Panc1 (cell line): Measurements from ENCODE around the gene ACOT13. TPM values are rescaled to one million over a fixed set of nuclear protein-coding genes. Genes with fewer than 3 reads are reported as not detected.

Experiments used
- ATAC-seq: fragments of 200-7000 bp; cut with Tn5 transposase; 2 replicates; pipeline ENCODE4 v1.9.1; 2020; ENCODE audit warnings: mild to moderate bottlenecking, moderate library complexity
- BruUV-seq: library from RNA; stranded (reverse); fragments of 400-500 nt; replicated peaks from 2 replicates; lab custom pipeline; 2021; lab: Mats Ljungman, UMichigan
- CTCF ChIA-PET: fragments of 300-600 bp; sonication (Branson Sonifier 250); formaldehyde crosslinking; loops from one replicate; lab custom pipeline; 2022; ENCODE audit warnings: antibody characterized with exemption; lab: Charles Lee
- POLR2A ChIA-PET: fragments of 300-600 bp; sonication (Branson Sonifier 250); formaldehyde crosslinking; loops from one replicate; lab custom pipeline; 2022; ENCODE audit warnings: antibody characterized with exemption; lab: Charles Lee
- DNase-seq: peaks from one replicate; pipeline ENCODE4 v3.0.0-alpha.2; 2010; ENCODE audit warnings: low read depth, low spot score
- H3K27ac ChIP-seq: 2 replicates; pipeline ENCODE4 v1.5.1; 2011; ENCODE audit warnings: mild to moderate bottlenecking, low read length, inconsistent platforms
- H3K27me3 ChIP-seq: fragments of 200-500 bp; sonication (Bioruptor generic); 2 replicates; pipeline ENCODE4 v1.6.0; 2014; ENCODE audit warnings: low read length, inconsistent platforms; ENCODE audit not compliant: control insufficient read depth, insufficient read depth
- H3K36me3 ChIP-seq: fragments of 200-500 bp; sonication (Bioruptor generic); 2 replicates; pipeline ENCODE4 v1.5.1; 2014; ENCODE audit warnings: inconsistent platforms, mild to moderate bottlenecking, low read length, moderate library complexity; ENCODE audit not compliant: control insufficient read depth, insufficient read depth
- H3K4me1 ChIP-seq: 2 replicates; pipeline ENCODE4 v1.5.1; 2011; ENCODE audit warnings: inconsistent platforms, mild to moderate bottlenecking, low read length, moderate library complexity; ENCODE audit not compliant: control insufficient read depth, insufficient read depth
- H3K4me3 ChIP-seq, 2 experiments: 2 replicates each; pipeline ENCODE4 v1.5.1; 2011 to 2012; ENCODE audit warnings: low read depth in 2 of 2, low read length in 2 of 2, mild to moderate bottlenecking in 2 of 2, inconsistent platforms in 1 of 2, moderate library complexity in 1 of 2
- H3K9me3 ChIP-seq: fragments of 200-500 bp; sonication (Bioruptor generic); 2 replicates; pipeline ENCODE4 v1.5.1; 2014; ENCODE audit warnings: low read depth, mild to moderate bottlenecking, inconsistent platforms, low read length, moderate library complexity; ENCODE audit not compliant: control insufficient read depth, insufficient read depth
- POLR2AphosphoS5 ChIP-seq: IDR thresholded peaks from 2 replicates; pipeline ENCODE4 v1.6.1; 2012; ENCODE audit warnings: mild to moderate bottlenecking, low read depth, low read length, moderate library complexity
- REST ChIP-seq, 2 experiments: IDR thresholded peaks; 2 replicates each; pipeline ENCODE4 v1.6.1; 2011 to 2012; ENCODE audit warnings: low read depth in 2 of 2, control low read depth in 1 of 2, low read length in 1 of 2, mild to moderate bottlenecking in 1 of 2, moderate library complexity in 1 of 2; ENCODE audit not compliant: insufficient read depth in 1 of 2
- SIN3A ChIP-seq: IDR thresholded peaks from 2 replicates; pipeline ENCODE4 v1.6.1; 2012; ENCODE audit warnings: low read depth, mild to moderate bottlenecking, low read length, moderate library complexity, borderline replicate concordance; ENCODE audit not compliant: insufficient read depth
- TCF7L2 ChIP-seq: IDR thresholded peaks from 2 replicates; pipeline ENCODE4 v1.6.1; 2011; ENCODE audit warnings: mild to moderate bottlenecking, low read depth, low read length, inconsistent platforms
- in situ Hi-C: cut with HindIII; loops from 2 replicates; pipeline ENCODE4 v1.10.0; 2016; ENCODE audit warnings: low sequenced_read_pairs, low pct_unique_long_range_greater_than_20kb
- intact Hi-C: fragments of 100-400 bp; cut with micrococcal nuclease; formaldehyde crosslinking; loops from one replicate; pipeline ENCODE4 v1.10.0; 2022; ENCODE audit not compliant: unreplicated experiment
- total RNA-seq: library from RNA; stranded (reverse); gene quantifications from one replicate; pipeline ENCODE4 v1.2.1, GENCODE V29; 2021; ENCODE audit not compliant: unreplicated experiment
- TF ChIP-seq, protein P1 (sequence below): fragments of 450-650 bp; IDR thresholded peaks from 2 replicates; pipeline ENCODE4 v1.5.1; 2017; ENCODE audit warnings: mild to moderate bottlenecking

The ACOT13 gene
- total RNA-seq, 1 experiment from 2014 or later = 31.6 TPM

GRCh38 chr6:24743944-24744335, 77.1 kb downstream of the ACOT13 start:
- ATAC-seq = no peak
- ChIA-PET CTCF (interaction anchor here (0.7 kb wide), 1 partner anchor 171 kb away, joined by 3 read pairs; no protein-coding TSS in a partner anchor), POLR2A (no interaction called here)
- TF ChIP-seq POLR2AphosphoS5 = no peak
- TF ChIP-seq, protein P1, sequence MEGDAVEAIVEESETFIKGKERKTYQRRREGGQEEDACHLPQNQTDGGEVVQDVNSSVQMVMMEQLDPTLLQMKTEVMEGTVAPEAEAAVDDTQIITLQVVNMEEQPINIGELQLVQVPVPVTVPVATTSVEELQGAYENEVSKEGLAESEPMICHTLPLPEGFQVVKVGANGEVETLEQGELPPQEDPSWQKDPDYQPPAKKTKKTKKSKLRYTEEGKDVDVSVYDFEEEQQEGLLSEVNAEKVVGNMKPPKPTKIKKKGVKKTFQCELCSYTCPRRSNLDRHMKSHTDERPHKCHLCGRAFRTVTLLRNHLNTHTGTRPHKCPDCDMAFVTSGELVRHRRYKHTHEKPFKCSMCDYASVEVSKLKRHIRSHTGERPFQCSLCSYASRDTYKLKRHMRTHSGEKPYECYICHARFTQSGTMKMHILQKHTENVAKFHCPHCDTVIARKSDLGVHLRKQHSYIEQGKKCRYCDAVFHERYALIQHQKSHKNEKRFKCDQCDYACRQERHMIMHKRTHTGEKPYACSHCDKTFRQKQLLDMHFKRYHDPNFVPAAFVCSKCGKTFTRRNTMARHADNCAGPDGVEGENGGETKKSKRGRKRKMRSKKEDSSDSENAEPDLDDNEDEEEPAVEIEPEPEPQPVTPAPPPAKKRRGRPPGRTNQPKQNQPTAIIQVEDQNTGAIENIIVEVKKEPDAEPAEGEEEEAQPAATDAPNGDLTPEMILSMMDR = no peak
- TF ChIP-seq SIN3A = no peak
- TF ChIP-seq REST (IDR thresholded peaks at IDR 0.05; ENCODE audit: insufficient read depth in 1 of 2, low read depth in 2 of 2, low read length in 1 of 2) = no peak
- no peak for TF ChIP-seq TCF7L2
- H3K27ac ChIP-seq = no peak overlapping the region
- in situ Hi-C loops (no loop called here), intact Hi-C loops (no loop called here)
- no peaks in the 10 kb centered on the region for H3K9me3 ChIP-seq
- H3K4me3 ChIP-seq = no peak overlapping the region
- BruUV-seq = no TSS peak
- no peaks in the 10 kb centered on the region for H3K4me1 ChIP-seq
- no peaks in the 10 kb centered on the region for H3K27me3 ChIP-seq
- no peaks in the 10 kb centered on the region for H3K36me3 ChIP-seq
- DNase-seq = no peak

GRCh38 chr6:24744911-24745310, 78.0 kb downstream of the ACOT13 start:
- Histone ChIP-seq H3K27me3 (no peaks in the 10 kb centered on the region), H3K9me3 (no peaks in the 10 kb centered on the region), H3K4me3 (no peak overlapping the region), H3K27ac (no peak overlapping the region), H3K4me1 (no peaks in the 10 kb centered on the region), H3K36me3 (no peaks in the 10 kb centered on the region)
- in situ Hi-C loops = no loop called here
- POLR2A ChIA-PET = interaction anchor here (0.6 kb wide), 1 partner anchor 193 kb away, joined by 5 read pairs; no protein-coding TSS in a partner anchor
- ATAC-seq (no peak), DNase-seq (no peak)
- intact Hi-C loops = no loop called here
- TF ChIP-seq TCF7L2 = no peak
- TF ChIP-seq POLR2AphosphoS5 = no peak
- TF ChIP-seq, protein P1 = no peak
- TF ChIP-seq REST (IDR thresholded peaks at IDR 0.05; ENCODE audit: insufficient read depth in 1 of 2, low read depth in 2 of 2, low read length in 1 of 2) = no peak
- no peak for TF ChIP-seq SIN3A
- CTCF ChIA-PET = no interaction called here
- BruUV-seq = no TSS peak
